Tibial artery (tissue), 4 donors: ENCODE measurements around the gene VRK3.

Source experiments
- DNase-seq, 2 donors: peaks; one replicate each; pipeline ENCODE4 v3.0.0-alpha.2; 2019
- H3K27ac ChIP-seq, 2 donors: fragments of 200-600 bp; sonication (generic) in 1 of 2; 1 replicate in 1 of 2; 2 replicates in 1 of 2; pipeline ENCODE4 v1.5.1; 2018 to 2019; ENCODE audit warnings: mild to moderate bottlenecking in 1 of 2
- H3K27me3 ChIP-seq, 2 donors: fragments of 200-600 bp; sonication (generic) in 1 of 2; one replicate each; pipeline versions ENCODE4 v1.5.1 to v1.6.0; 2016 to 2019
- H3K36me3 ChIP-seq, 3 donors: fragments of 200-600 bp; sonication (generic) in 2 of 3; one replicate each; pipeline ENCODE4 v1.5.1; 2016 to 2019; ENCODE audit warnings: mild to moderate bottlenecking in 2 of 3
- H3K4me1 ChIP-seq, 4 donors: fragments of 200-600 bp; sonication (generic) in 2 of 4; 1 replicate in 3 of 4; 2 replicates in 1 of 4; pipeline ENCODE4 v1.5.1; 2016 to 2019
- H3K4me3 ChIP-seq, 2 donors: fragments of 200-600 bp; sonication (generic) in 1 of 2; 1 replicate in 1 of 2; 2 replicates in 1 of 2; pipeline ENCODE4 v1.5.1; 2018 to 2019; ENCODE audit warnings: mild to moderate bottlenecking in 2 of 2
- H3K9me3 ChIP-seq, 3 donors: fragments of 200-600 bp; sonication (generic) in 1 of 3; one replicate each; pipeline ENCODE4 v1.5.1; 2016 to 2019
- intact Hi-C: fragments of 100-400 bp; cut with DNase I; formaldehyde crosslinking; loops from one replicate; pipeline ENCODE4 v1.15.0; 2023; ENCODE audit warnings: low total_unique reads
- TF ChIP-seq, protein P1 (sequence below), 2 experiments: fragments of 200-600 bp in 1 of 2; fragments of 450-650 bp in 1 of 2; IDR thresholded peaks; one replicate each; pipeline ENCODE4 v1.5.1; 2017 to 2019; ENCODE audit warnings: antibody characterized with exemption in 2 of 2, mild to moderate bottlenecking in 1 of 2, moderate library complexity in 1 of 2

VRK3 gene

DNA sequence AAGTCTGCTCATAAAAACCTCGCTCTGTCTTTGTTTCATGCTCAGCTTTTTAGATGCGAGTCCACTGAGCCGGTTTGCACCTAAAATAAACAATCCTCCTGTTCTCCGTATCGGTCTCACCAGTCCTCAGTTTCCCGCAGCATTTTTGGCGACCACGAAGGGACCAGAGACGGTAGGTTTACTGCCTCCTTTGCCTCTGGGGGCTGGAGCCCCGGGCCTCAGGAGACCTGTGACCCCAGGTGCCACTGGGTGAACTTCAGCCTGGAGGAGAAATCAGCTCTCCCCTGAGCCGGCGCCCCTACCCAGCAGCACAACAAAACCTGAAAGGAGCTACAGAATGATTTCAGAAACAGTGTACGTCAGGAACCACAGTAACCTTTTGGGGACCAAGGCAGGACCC lies 72.3 kb downstream of the VRK3 start:
- Histone ChIP-seq H3K4me3 (no peak overlapping the region), H3K36me3 (no peaks in the 10 kb centered on the region), H3K4me1 (peaks cover 0 to 30% (median 14%) of the 10 kb centered on the region in 4 donors), H3K27ac (no peak overlapping the region), H3K27me3 (peaks cover 0 to 29% of the 10 kb centered on the region in 2 donors), H3K9me3 (no peaks in the 10 kb centered on the region)
- DNase-seq: peak in 1 of 2 donors; percentile 50
- intact Hi-C loops: no loop called here
- TF ChIP-seq, protein P1, sequence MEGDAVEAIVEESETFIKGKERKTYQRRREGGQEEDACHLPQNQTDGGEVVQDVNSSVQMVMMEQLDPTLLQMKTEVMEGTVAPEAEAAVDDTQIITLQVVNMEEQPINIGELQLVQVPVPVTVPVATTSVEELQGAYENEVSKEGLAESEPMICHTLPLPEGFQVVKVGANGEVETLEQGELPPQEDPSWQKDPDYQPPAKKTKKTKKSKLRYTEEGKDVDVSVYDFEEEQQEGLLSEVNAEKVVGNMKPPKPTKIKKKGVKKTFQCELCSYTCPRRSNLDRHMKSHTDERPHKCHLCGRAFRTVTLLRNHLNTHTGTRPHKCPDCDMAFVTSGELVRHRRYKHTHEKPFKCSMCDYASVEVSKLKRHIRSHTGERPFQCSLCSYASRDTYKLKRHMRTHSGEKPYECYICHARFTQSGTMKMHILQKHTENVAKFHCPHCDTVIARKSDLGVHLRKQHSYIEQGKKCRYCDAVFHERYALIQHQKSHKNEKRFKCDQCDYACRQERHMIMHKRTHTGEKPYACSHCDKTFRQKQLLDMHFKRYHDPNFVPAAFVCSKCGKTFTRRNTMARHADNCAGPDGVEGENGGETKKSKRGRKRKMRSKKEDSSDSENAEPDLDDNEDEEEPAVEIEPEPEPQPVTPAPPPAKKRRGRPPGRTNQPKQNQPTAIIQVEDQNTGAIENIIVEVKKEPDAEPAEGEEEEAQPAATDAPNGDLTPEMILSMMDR (IDR thresholded peaks at IDR 0.05): no peak

DNA sequence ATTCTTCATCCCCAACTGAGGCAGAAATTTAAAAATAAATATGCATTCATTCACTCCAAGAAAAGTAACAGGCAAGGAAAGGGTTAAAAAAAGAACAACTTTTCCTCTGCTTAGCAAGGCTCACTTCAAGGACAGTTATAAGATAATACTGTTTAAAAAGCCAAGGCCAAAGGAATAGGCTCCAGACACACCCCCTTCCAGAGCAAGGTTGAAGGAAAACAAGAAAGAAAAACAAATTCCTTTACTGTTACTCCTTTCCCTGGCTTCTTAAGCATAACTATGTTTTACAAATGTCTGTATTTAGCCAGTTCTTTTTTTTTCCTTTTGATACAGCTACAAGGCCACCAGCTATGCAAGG lies 72.7 kb downstream of the VRK3 start:
- H3K4me3 ChIP-seq: no peak overlapping the region

DNA sequence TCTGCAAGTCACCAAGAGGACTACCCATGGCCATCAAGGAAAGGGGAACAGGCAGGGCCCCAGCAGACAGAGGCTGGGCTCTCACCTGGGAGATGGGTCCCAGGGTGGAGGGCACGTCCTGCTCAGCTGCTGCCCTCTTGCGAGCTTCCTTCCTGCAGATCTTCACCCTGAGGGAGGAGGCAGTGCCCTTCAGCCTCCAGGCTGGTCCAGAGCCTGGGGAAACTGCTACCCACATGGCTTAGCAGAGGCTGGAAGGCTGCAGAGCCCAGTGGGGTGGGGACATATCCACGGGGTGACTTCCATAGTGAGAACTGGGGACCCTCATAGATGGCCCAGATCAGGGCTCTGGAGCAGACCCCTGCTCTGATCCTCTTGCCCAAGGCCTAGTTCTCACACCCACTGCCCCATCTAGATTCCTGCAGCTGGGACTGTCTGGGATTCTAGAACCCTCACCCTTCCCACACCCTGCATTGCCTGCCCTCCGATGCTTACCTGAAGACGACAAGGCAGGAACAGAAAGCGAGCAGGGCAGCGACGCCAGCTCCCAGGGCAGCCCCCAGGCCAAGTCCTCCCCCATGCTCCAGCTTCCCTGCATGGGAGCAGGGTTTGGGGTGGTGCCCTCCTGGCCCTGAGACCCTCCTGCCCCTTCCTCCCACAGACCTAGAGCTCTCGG lies 73.2 kb downstream of the VRK3 start:
- H3K4me1 ChIP-seq: peaks cover 0 to 30% (median 14%) of the 10 kb centered on the region in 4 donors
- DNase-seq: peak in 1 of 2 donors; percentile 27
- no peak overlapping the region for H3K4me3 ChIP-seq
- no peaks in the 10 kb centered on the region for H3K36me3 ChIP-seq
- peaks cover 0 to 30% of the 10 kb centered on the region in 2 donors for H3K27me3 ChIP-seq
- intact Hi-C loops: no loop called here
- H3K27ac ChIP-seq: no peak overlapping the region
- H3K9me3 ChIP-seq: no peaks in the 10 kb centered on the region
- TF ChIP-seq, protein P1 (IDR thresholded peaks at IDR 0.05): no peak

More for the DNA sequence above, 72.7 kb downstream of the VRK3 start:
- intact Hi-C loops: no loop called here
- TF ChIP-seq, protein P1 (IDR thresholded peaks at IDR 0.05): no peak
- H3K4me1 ChIP-seq: peaks cover 0 to 30% (median 14%) of the 10 kb centered on the region in 4 donors
- H3K36me3 ChIP-seq: no peaks in the 10 kb centered on the region
- no peaks in the 10 kb centered on the region for H3K9me3 ChIP-seq
- DNase-seq: no peak
- H3K27ac ChIP-seq: no peak overlapping the region
- peaks cover 0 to 26% of the 10 kb centered on the region in 2 donors for H3K27me3 ChIP-seq

DNA sequence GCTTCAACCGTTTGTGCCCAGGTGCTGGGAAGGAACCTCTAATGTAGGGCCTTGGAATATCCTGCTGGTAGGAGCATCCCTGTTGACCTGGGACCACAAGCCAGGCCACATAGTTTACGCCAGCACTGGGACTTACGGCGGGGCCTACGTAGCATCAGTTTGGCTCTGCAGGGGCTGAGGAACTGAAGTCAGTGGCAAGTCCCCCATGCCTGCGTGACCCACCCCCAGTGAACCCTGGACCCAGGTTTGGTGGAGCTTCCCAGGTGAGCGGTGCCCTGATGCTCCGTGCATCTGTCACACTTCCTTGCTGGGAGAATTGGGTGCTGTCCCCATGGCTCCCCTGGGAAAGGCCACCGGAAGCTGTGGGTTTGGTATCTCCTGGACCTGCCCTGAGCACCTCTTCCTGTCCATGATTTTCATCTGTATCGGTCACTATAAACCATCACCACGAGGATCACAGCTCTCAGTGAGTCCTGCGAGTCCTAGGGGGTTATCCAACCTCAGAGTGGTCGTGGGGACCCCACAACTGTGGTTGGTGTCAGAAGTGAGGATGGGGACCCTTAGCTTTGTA lies 74.1 kb downstream of the VRK3 start:
- H3K27me3 ChIP-seq: peaks cover 0 to 34% of the 10 kb centered on the region in 2 donors
- TF ChIP-seq, protein P1 (IDR thresholded peaks at IDR 0.05): no peak
- peak in 1 of 2 donors; percentile 47 for DNase-seq
- H3K27ac ChIP-seq: no peak overlapping the region
- no peaks in the 10 kb centered on the region for H3K9me3 ChIP-seq
- intact Hi-C loops: no loop called here
- H3K4me1 ChIP-seq: peaks cover 0 to 30% (median 14%) of the 10 kb centered on the region in 4 donors
- H3K4me3 ChIP-seq: no peak overlapping the region
- no peaks in the 10 kb centered on the region for H3K36me3 ChIP-seq

DNA sequence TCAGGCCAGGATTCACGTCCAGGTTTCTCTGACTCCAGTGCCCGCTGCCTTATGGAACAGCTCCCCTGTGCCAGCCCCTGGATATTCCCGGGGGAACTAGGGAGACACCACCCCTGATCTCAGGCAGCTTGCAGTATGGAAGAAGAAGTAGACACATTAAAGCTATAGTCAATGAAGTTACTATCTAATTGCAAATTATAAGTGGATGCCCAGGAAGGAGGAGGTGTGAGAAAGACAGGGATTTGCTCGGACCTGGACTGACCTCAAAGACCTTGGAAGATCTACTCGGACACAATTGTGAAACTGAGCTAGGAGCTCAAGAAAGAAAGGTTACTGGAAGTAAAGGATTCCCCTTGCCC lies 74.6 kb downstream of the VRK3 start:
- Histone ChIP-seq H3K4me1 (peaks cover 0 to 30% (median 14%) of the 10 kb centered on the region in 4 donors), H3K27me3 (peaks cover 0 to 34% of the 10 kb centered on the region in 2 donors), H3K9me3 (no peaks in the 10 kb centered on the region), H3K27ac (no peak overlapping the region), H3K36me3 (no peaks in the 10 kb centered on the region), H3K4me3 (no peak overlapping the region)
- intact Hi-C loops: no loop called here
- DNase-seq: no peak
- TF ChIP-seq, protein P1 (IDR thresholded peaks at IDR 0.05): no peak
